SU-DHL-6 (cell line): ENCODE data around the gene MAPK1IP1L.

ENCODE experiments used
- H2AFZ ChIP-seq: fragments of 200-600 bp; sonication (generic); 2 replicates; pipeline ENCODE4 v1.6.1; 2014; ENCODE audit warnings: low read depth, mild to moderate bottlenecking, moderate library complexity, mixed read lengths, antibody characterized with exemption, low read length; ENCODE audit not compliant: severe bottlenecking
- H3F3A ChIP-seq: fragments of 200-600 bp; shearing (Covaris generic); 2 replicates; pipeline ENCODE4 v1.6.0; 2016; ENCODE audit warnings: antibody characterized with exemption, mild to moderate bottlenecking; ENCODE audit not compliant: insufficient read depth
- H3K27ac ChIP-seq: fragments of 200-600 bp; sonication (generic); 2 replicates; pipeline ENCODE4 v1.5.1; 2016; ENCODE audit warnings: low read depth, mild to moderate bottlenecking, low read length, moderate library complexity, mixed read lengths
- H3K27me3 ChIP-seq: fragments of 200-600 bp; sonication (generic), shearing (Covaris generic); 2 replicates; pipeline ENCODE4 v1.6.0; 2014; ENCODE audit warnings: mild to moderate bottlenecking, low read length
- H3K36me3 ChIP-seq: fragments of 200-600 bp; sonication (generic); 2 replicates; pipeline ENCODE4 v1.6.1; 2014; ENCODE audit warnings: mild to moderate bottlenecking, low read length, mixed read lengths
- H3K4me2 ChIP-seq: fragments of 300-600, 200-600 bp; shearing (Covaris generic), sonication (generic); 2 replicates; pipeline ENCODE4 v1.6.0; 2014; ENCODE audit warnings: low read length, low read depth, mild to moderate bottlenecking; ENCODE audit not compliant: poor library complexity, severe bottlenecking
- H3K4me3 ChIP-seq: fragments of 200-600 bp; sonication (generic); 2 replicates; pipeline ENCODE4 v1.5.1; 2014; ENCODE audit warnings: antibody characterized with exemption, low read length, mild to moderate bottlenecking, mixed read lengths; ENCODE audit not compliant: insufficient read depth, poor library complexity, severe bottlenecking
- H3K79me2 ChIP-seq: fragments of 200-600 bp; sonication (generic); 2 replicates; pipeline ENCODE4 v1.6.1; 2014; ENCODE audit warnings: mild to moderate bottlenecking, low read length, moderate library complexity; ENCODE audit not compliant: insufficient read depth
- H3K9ac ChIP-seq: fragments of 200-600 bp; sonication (generic); 2 replicates; pipeline ENCODE4 v1.7.0; 2014; ENCODE audit warnings: mild to moderate bottlenecking, low read length
- H3K9me2 ChIP-seq: fragments of 200-600 bp; sonication (generic); replicated peaks from 2 replicates; pipeline ENCODE4 v1.6.1; 2014; ENCODE audit warnings: low read length; ENCODE audit not compliant: insufficient read depth
- H3K9me3 ChIP-seq: fragments of 200-600 bp; sonication (generic); 2 replicates; pipeline ENCODE4 v1.6.1; 2014; ENCODE audit warnings: low read length, mixed read lengths; ENCODE audit not compliant: insufficient read depth
- H4K20me1 ChIP-seq: fragments of 200-600 bp; sonication (generic); 2 replicates; pipeline ENCODE4 v1.6.1; 2014; ENCODE audit warnings: low read depth, mild to moderate bottlenecking, antibody characterized with exemption, low read length, moderate library complexity, mixed read lengths
- CTCF ChIP-seq: fragments of 200-600 bp; sonication (generic); IDR thresholded peaks from one replicate; pipeline ENCODE4 v1.5.1; 2017; ENCODE audit warnings: antibody characterized with exemption, mild to moderate bottlenecking, low read length, moderate library complexity; ENCODE audit not compliant: insufficient read depth, poor library complexity, severe bottlenecking
- EZH2phosphoT487 ChIP-seq: fragments of 200-600 bp; sonication (generic), shearing (Covaris generic); conservative IDR thresholded peaks from 2 replicates; pipeline ENCODE4 v1.6.1; 2018; ENCODE audit warnings: mild to moderate bottlenecking, antibody characterized with exemption, low read length, moderate library complexity, mixed read lengths

The MAPK1IP1L gene

DNA sequence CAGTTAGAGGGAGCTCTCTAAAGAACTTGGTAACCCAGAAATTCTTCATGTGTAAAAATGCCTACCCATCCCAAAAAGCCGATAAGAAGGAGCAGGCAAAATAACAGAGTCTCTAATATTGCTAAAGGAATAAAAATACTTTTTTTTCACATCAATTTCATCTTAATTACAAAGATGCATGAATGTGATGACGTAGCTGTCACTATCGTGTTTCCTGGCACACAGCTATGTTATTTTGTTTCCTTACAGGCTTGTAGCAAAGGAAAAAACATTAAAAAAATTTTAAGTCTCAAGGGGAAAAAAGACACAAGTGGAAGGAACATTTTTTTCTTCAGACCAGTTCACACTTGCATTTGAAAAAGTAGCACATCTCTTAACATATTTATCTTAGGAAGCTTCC, 67.3 kb downstream of the MAPK1IP1L start:
- Histone ChIP-seq H4K20me1 (no peaks in the 10 kb centered on the region), H3F3A (no peaks in the 10 kb centered on the region), H3K79me2 (no peaks in the 10 kb centered on the region), H3K36me3 (no peaks in the 10 kb centered on the region), H3K4me2 (no peak overlapping the region), H3K9me2 (no peaks in the 10 kb centered on the region), H3K4me3 (no peak overlapping the region), H3K9me3 (no peaks in the 10 kb centered on the region), H3K27me3 (no peaks in the 10 kb centered on the region), H2AFZ (no peak overlapping the region), H3K9ac (no peak overlapping the region), H3K27ac (no peak overlapping the region)
- TF ChIP-seq CTCF (no peak), EZH2phosphoT487 (no peak)
